Breast epithelium (tissue), 4 donors: ENCODE data around the gene WDR44. TPM values are rescaled to one million over a fixed set of nuclear protein-coding genes. Genes with fewer than 3 reads are reported as not detected.
A peak's percentile ranks its signal among the peaks of the same experiment; 100 is the strongest.

Source experiments
- DNase-seq, 2 donors: peaks; one replicate each; pipeline ENCODE4 v3.0.0-alpha.2; 2019; ENCODE audit warnings: low spot score in 2 of 2
- H3K27ac ChIP-seq, 2 donors: fragments of 200-600 bp; sonication (generic) in 1 of 2; one replicate each; pipeline ENCODE4 v1.5.1; 2016 to 2019; ENCODE audit warnings: mild to moderate bottlenecking in 1 of 2
- H3K27me3 ChIP-seq, 2 donors: fragments of 200-600 bp; sonication (generic) in 1 of 2; one replicate each; pipeline versions ENCODE4 v1.5.1 to v1.6.0; 2017 to 2019; ENCODE audit warnings: control low read depth in 1 of 2, mild to moderate bottlenecking in 1 of 2
- H3K36me3 ChIP-seq: fragments of 200-600 bp; one replicate; pipeline ENCODE4 v1.5.1; 2019
- H3K4me1 ChIP-seq, 2 donors: fragments of 200-600 bp; sonication (generic); one replicate each; pipeline ENCODE4 v1.5.1; 2016 to 2019; ENCODE audit warnings: control low read depth in 1 of 2
- H3K4me3 ChIP-seq, 3 donors: fragments of 200-600 bp; sonication (generic); 1 replicate in 2 of 3; 2 replicates in 1 of 3; pipeline ENCODE4 v1.5.1; 2016 to 2019; ENCODE audit warnings: mild to moderate bottlenecking in 3 of 3, moderate library complexity in 2 of 3
- H3K9me3 ChIP-seq, 2 donors: fragments of 200-600 bp; sonication (generic) in 1 of 2; one replicate each; pipeline ENCODE4 v1.5.1; 2016 to 2019; ENCODE audit warnings: control low read depth in 1 of 2
- POLR2A ChIP-seq: fragments of 450-650 bp; IDR thresholded peaks from one replicate; pipeline ENCODE4 v1.6.1; 2016; ENCODE audit warnings: antibody characterized with exemption, mild to moderate bottlenecking, moderate library complexity
- POLR2AphosphoS5 ChIP-seq, 3 donors: sonication (generic); formaldehyde crosslinking; IDR thresholded peaks; one replicate each; pipeline ENCODE4 v1.6.1; 2017; ENCODE audit warnings: antibody characterized with exemption in 3 of 3
- intact Hi-C: fragments of 100-400 bp; cut with DNase I; formaldehyde crosslinking; loops from one replicate; pipeline ENCODE4 v1.15.1; 2023; ENCODE audit warnings: low total_unique reads
- total RNA-seq, 3 donors: library from RNA; depleted of rRNA; stranded (reverse); fragments of >200 nt; gene quantifications; one replicate each; pipeline ENCODE4 v1.1.0, GENCODE V29; 2016
- TF ChIP-seq, protein P1 (sequence below), 3 donors: fragments of 450-650 bp; IDR thresholded peaks; one replicate each; pipeline ENCODE4 v1.5.1; 2016 to 2017; ENCODE audit warnings: antibody characterized with exemption in 3 of 3, mild to moderate bottlenecking in 3 of 3, moderate library complexity in 3 of 3

Gene WDR44
- total RNA-seq, 3 donors from 2014 or later = 16.8 to 23.7 (median 19.3) TPM

DNA sequence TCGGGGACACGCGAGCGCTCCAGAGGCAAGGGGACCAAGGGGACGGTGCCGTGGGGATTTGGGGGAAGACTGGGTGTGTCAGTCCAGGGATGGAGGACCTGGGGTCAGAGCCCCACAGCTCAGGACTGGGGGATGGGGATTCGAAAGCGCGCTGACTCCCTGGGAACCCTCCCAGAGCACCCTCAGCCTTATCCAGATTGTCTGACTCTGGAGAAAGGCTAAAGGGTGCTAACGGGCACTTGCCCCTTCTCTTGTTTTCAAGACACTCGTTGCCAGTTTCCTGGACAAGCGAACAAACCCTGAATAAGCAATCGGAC is 150.8 kb downstream of the WDR44 start:
- TF ChIP-seq POLR2AphosphoS5 (IDR thresholded peaks at IDR 0.05) (no peak), POLR2A (no peak)
- TF ChIP-seq, protein P1, sequence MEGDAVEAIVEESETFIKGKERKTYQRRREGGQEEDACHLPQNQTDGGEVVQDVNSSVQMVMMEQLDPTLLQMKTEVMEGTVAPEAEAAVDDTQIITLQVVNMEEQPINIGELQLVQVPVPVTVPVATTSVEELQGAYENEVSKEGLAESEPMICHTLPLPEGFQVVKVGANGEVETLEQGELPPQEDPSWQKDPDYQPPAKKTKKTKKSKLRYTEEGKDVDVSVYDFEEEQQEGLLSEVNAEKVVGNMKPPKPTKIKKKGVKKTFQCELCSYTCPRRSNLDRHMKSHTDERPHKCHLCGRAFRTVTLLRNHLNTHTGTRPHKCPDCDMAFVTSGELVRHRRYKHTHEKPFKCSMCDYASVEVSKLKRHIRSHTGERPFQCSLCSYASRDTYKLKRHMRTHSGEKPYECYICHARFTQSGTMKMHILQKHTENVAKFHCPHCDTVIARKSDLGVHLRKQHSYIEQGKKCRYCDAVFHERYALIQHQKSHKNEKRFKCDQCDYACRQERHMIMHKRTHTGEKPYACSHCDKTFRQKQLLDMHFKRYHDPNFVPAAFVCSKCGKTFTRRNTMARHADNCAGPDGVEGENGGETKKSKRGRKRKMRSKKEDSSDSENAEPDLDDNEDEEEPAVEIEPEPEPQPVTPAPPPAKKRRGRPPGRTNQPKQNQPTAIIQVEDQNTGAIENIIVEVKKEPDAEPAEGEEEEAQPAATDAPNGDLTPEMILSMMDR (IDR thresholded peaks at IDR 0.05) = no peak

DNA sequence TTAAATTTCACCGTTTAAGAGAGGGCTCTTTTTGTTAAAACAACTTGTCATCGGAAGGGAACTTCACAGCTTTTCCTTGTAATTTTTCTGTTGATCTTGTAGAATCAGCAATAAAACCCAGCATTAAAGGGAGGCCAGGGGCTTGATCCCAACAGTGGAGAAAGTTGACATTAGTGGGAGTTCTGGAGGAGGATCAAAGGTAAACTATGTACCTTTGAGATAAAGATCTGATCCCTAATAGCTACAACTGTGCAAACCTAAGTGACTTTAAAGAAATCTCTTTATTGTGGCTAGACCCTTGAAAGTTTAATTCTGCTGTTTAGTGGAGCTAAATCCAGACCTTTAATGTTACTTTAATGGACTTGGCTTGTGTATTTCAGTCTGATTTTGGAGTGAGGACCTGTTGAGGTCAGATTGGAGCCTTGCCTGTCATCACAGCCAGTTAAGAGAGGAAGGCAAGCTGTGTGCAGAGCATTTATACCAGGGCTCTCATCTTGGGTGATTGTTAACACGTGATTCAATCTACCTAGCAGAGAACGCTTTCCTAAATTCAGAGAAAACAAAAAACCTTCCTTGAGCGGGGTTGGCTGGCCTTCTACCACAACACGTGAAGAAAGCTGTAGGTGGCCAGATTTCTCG is 151.4 kb downstream of the WDR44 start:
- intact Hi-C loops = no loop called here
- no peak for DNase-seq
- no peaks in the 10 kb centered on the region for H3K36me3 ChIP-seq
- H3K4me3 ChIP-seq = peak overlapping the region; percentile 63 to 87 (median 75)
- TF ChIP-seq, protein P1 (IDR thresholded peaks at IDR 0.05) = no peak
- no peak for TF ChIP-seq POLR2A
- H3K9me3 ChIP-seq = no peaks in the 10 kb centered on the region
- H3K4me1 ChIP-seq = no peaks in the 10 kb centered on the region
- H3K27ac ChIP-seq = no peak overlapping the region
- H3K27me3 ChIP-seq = peaks cover 0 to 9% of the 10 kb centered on the region in 2 donors

More for the DNA sequence above, 150.8 kb downstream of the WDR44 start:
- peak overlapping the region; percentile 63 to 87 (median 75) for H3K4me3 ChIP-seq
- H3K36me3 ChIP-seq = no peaks in the 10 kb centered on the region
- no peaks in the 10 kb centered on the region for H3K9me3 ChIP-seq
- peak overlapping the region in 1 of 2 donors; percentile 89 for H3K27ac ChIP-seq
- intact Hi-C loops = no loop called here
- DNase-seq = no peak
- H3K4me1 ChIP-seq = no peaks in the 10 kb centered on the region
- peaks cover 0 to 9% of the 10 kb centered on the region in 2 donors for H3K27me3 ChIP-seq

- Histone ChIP-seq H3K4me1 (no peaks in the 10 kb centered on the region), H3K27ac (no peak overlapping the region), H3K27me3 (peaks cover 0 to 9% of the 10 kb centered on the region in 2 donors), H3K9me3 (no peaks in the 10 kb centered on the region), H3K36me3 (no peaks in the 10 kb centered on the region), H3K4me3 (no peak overlapping the region)
- intact Hi-C loops = no loop called here
- DNase-seq = no peak
- TF ChIP-seq, protein P1 (IDR thresholded peaks at IDR 0.05) = no peak
- TF ChIP-seq POLR2A (no peak), POLR2AphosphoS5 (IDR thresholded peaks at IDR 0.05) (no peak)
Measured at GRCh38 chrX:118498351-118498750, 152.4 kb downstream of the WDR44 start.

DNA sequence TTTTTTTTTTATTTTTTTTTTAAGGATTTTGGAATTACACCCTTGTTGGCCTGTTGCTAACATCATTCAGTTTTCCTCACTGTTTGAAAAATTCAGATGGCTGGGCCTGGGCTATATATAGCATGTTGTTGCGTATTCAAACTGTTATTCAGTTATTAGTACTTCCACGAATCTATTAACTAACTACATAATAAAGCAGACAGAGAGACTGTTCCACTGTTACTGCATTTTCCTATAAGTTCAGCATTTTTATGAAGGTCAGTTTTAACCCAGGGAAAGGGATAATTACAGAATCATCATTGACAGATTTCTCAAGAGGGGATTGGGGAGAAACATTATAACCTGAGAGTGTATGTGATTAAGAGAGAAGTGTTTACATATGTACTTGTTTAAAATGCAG is 152.8 kb downstream of the WDR44 start:
- DNase-seq = no peak
- no peak overlapping the region for H3K27ac ChIP-seq
- peaks cover 0 to 9% of the 10 kb centered on the region in 2 donors for H3K27me3 ChIP-seq
- no peaks in the 10 kb centered on the region for H3K36me3 ChIP-seq
- H3K4me1 ChIP-seq = no peaks in the 10 kb centered on the region
- intact Hi-C loops = no loop called here
- TF ChIP-seq, protein P1 (IDR thresholded peaks at IDR 0.05) = no peak
- no peak for TF ChIP-seq POLR2AphosphoS5 (IDR thresholded peaks at IDR 0.05)
- TF ChIP-seq POLR2A = no peak
- H3K9me3 ChIP-seq = no peaks in the 10 kb centered on the region
- no peak overlapping the region for H3K4me3 ChIP-seq

- no peak overlapping the region for H3K4me3 ChIP-seq
- TF ChIP-seq, protein P1 (IDR thresholded peaks at IDR 0.05) = no peak
- TF ChIP-seq POLR2A (no peak), POLR2AphosphoS5 (IDR thresholded peaks at IDR 0.05) (no peak)
- intact Hi-C loops = no loop called here
- H3K4me1 ChIP-seq = no peaks in the 10 kb centered on the region
- no peak overlapping the region for H3K27ac ChIP-seq
- DNase-seq = no peak
- H3K36me3 ChIP-seq = no peaks in the 10 kb centered on the region
- peaks cover 0 to 9% of the 10 kb centered on the region in 2 donors for H3K27me3 ChIP-seq
- no peaks in the 10 kb centered on the region for H3K9me3 ChIP-seq
Measured at GRCh38 chrX:118499295-118499694, 153.4 kb downstream of the WDR44 start.

Other genes with a start within 250 kb of the WDR44 start
- 10 to 100 TPM in 2 of 3 donors, 1 to 10 TPM in 1; 1.6 to 21.3 (median 20.2) TPM for gene KLHL13, start 229.3 kb upstream of the WDR44 start, total RNA-seq
- 100 to 1,000 TPM in 1 of 3 donors, 10 to 100 TPM in 2; 25.3 to 138 (median 26.9) TPM for gene DOCK11, start 149.7 kb downstream of the WDR44 start, total RNA-seq